WI38 (cell line): ENCODE results near the gene RAMAC.

ENCODE experiments used
- H3K4me3 ChIP-seq: 2 replicates; pipeline ENCODE4 v1.5.1; 2011; ENCODE audit warnings: low read depth, mild to moderate bottlenecking, control low read depth, low read length
- TF ChIP-seq, protein P1 (sequence below): IDR thresholded peaks from 2 replicates; pipeline ENCODE4 v1.5.1; 2012; ENCODE audit warnings: low read depth, mild to moderate bottlenecking, control low read depth, low read length

Gene RAMAC

DNA sequence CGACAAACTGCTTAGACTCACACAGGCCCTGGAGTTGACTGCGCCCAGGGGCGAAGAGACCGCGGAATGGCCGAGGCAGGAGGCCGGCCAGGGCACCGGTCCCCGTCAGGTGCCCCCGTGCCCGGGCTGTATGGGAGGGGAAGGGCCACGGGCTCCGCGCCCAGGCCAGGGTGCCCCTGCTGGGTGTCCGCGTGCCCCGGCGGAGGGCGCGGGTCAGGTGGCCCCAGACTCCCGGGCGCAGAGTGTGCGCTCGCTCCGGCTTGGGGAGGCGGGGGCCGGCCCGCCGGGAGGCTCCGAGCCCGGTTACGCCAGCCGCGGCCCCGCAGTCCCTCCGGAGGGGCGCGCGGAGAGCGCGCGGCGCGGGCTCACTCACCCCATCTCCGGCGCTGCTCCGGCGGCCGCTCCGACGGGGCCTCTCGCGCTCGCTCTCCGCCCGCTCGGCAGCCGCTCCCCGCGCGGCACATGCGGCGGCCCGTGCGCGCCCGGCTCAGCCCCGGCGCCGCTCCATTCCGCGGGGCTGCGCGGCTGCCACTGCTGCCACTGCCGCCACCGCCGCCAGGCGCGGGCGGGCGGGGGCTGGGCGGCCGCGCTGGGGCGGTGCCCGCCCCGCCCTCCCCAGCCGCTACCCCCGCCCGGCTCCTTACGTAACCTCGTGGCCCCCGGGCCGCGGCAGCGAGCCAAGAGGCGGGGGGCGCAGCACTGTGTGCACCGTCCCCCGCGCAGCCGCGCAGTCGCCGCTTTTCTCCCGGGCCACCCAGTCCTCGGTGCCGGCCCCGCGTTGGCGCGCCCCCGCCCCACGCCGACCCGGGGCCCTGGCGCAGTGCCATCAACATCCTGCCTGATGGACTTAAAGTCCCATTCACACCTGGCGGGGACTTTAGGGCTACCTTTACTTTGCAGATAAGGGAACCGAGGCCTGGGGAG lies 33.6 kb upstream of the RAMAC start, which contains the start of gene HOMER2:
Gene HOMER2, minus strand, starts transcription at position 563 of the 924 bp plus-strand sequence. Its CDS starts 185 bp downstream, at position 378.
- no peak within 1 kb of the TSS for H3K4me3 ChIP-seq
- TF ChIP-seq, protein P1, sequence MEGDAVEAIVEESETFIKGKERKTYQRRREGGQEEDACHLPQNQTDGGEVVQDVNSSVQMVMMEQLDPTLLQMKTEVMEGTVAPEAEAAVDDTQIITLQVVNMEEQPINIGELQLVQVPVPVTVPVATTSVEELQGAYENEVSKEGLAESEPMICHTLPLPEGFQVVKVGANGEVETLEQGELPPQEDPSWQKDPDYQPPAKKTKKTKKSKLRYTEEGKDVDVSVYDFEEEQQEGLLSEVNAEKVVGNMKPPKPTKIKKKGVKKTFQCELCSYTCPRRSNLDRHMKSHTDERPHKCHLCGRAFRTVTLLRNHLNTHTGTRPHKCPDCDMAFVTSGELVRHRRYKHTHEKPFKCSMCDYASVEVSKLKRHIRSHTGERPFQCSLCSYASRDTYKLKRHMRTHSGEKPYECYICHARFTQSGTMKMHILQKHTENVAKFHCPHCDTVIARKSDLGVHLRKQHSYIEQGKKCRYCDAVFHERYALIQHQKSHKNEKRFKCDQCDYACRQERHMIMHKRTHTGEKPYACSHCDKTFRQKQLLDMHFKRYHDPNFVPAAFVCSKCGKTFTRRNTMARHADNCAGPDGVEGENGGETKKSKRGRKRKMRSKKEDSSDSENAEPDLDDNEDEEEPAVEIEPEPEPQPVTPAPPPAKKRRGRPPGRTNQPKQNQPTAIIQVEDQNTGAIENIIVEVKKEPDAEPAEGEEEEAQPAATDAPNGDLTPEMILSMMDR = no peak

DNA sequence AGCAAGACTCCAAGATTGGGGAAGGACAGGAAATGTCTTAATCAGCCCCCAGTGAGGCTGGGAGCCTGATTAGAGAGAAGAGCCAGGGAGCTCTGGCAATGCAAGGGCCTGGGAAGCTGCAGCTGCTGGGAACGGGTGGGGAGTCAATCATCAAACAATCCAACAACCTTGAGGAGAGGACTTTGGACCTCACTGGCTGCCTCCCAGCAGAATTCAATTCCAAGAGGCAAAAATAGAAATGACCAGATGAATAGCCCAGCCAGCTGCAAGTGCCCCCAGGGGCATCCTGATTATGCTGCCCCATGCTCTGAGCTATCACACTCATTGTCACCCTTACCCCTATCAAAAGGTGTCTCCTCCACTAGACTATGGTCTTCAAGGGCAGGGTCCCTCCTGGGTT lies 27.4 kb upstream of the RAMAC start:
- TF ChIP-seq, protein P1 = no peak
- H3K4me3 ChIP-seq = no peak overlapping the region

DNA sequence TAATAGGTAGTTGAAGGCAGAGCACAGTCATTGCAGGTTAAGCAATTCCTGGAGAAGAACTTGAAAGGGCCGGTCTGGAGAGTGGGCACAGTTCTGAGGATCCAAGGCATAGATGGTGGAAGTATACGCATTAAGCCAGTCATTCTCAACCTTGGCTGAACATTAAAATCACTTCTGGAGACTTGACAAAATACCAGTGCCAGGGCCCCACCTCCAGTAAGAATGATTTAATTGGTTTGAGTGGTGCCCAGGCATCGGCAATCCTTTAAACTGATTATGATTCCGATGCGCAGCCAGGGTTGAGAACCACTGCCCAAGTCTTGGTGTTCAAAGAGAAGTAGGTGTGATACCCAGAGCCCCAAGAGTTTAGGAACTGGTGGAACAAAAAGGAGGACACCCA lies 26.6 kb upstream of the RAMAC start:
- TF ChIP-seq, protein P1 = no peak
- no peak overlapping the region for H3K4me3 ChIP-seq

DNA sequence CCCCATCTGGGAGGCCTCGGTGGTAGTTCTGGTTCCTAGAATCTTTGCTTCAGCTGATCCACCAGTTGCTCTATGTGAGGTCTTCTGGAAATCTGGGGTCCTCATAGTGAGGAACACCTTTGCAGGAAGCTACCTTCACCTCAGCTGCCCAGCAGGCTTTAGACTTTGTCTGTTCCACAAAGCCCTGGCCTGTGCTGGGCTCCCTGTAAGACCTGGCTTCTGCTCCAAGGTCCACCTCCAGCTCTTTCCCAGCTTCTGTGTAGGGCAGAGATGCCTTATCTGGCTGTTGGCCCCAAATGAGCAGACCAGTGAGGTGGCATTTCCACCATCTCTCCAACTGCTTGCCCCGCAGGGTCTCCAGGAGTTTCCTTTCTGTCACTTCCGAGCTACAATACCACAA lies 25.2 kb upstream of the RAMAC start:
- TF ChIP-seq, protein P1 = no peak
- H3K4me3 ChIP-seq = no peak overlapping the region

DNA sequence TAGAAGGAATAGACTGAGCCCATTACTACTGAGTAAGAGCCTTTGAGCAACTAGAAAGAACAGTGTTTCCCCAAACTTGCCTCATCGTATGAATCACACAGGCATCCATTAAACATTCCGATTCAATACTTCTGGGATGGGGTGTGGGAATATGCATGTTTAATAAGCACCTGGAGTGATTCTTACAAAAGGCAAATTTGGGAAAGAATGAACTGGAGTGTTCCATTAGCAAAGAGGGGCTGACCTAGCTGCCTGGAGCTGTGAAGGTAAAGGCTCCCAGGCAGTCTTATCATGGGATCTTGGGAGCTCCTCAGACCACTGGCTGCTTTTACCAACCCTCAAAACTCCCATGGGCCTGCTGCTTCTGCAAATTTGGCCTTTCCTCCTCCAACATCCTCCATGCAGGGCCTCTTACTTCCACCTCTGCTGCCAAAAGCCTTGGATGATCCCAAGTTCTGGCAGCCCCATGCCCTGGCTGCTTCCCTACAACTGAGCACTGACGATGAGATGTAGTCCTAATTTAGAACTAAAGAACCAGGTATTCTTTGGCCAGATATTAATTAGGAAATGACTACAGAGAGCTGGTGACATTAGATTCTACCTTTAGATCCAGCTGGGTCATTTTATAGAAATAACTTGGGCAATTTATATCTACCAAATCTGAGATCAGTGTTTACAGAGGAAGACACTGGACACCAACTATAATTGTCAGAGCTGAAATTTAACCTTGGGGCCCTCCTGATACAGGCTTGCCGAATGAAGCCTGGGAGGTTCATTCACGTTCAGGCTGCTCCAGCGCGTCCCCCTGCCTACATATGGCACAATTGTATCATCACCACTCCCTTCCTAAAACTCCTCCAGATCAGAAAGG lies 22.3 kb upstream of the RAMAC start:
- H3K4me3 ChIP-seq = no peak overlapping the region
- TF ChIP-seq, protein P1 = no peak

DNA sequence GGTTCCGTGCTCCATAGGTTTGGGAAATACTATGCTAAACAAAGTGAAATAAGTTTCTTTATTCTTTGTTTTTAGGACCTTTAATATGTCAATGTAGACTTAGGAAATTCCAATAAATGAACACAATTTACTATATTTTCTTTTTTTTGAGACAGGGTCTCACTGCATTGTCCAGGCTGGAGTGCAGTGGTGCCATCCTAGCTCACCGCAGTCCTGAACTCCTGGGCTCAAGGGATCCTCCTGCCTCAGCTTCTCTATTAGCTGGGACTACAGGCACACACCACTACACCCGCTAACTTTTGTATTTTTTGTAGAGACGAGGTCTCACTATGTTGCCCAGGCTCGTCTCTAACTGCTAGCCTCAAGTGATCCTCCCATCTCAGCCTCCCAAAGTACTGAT lies 21.1 kb upstream of the RAMAC start:
- TF ChIP-seq, protein P1 = no peak
- no peak overlapping the region for H3K4me3 ChIP-seq
